ENCODE results near the gene SSR1.
"Not testable (repeated sequence)": the region's sequence is repeated elsewhere in the genome, so short reads cannot be mapped to it uniquely, and the experiment has no call there.

Gene SSR1

GRCh38 chr6:7276199-7276524 lies 36.8 kb downstream of the SSR1 start:
- H3K27me3 ChIP-seq (ENCODE audit: insufficient read depth, insufficient read length), result no peaks in the 10 kb centered on the region
- H3K9me3 ChIP-seq (ENCODE audit: insufficient read depth, low read length), result no peaks in the 10 kb centered on the region
- H3K4me1 ChIP-seq (ENCODE audit: insufficient read depth, insufficient read length), result no peaks in the 10 kb centered on the region
- H3K4me3 ChIP-seq (ENCODE audit: insufficient read length, low read depth), result no peak overlapping the region
- no peak for TF ChIP-seq ZNF274 (IDR thresholded peaks at IDR 0.05; ENCODE audit: low read depth, low read length)
- TF ChIP-seq YY1 (IDR thresholded peaks at IDR 0.05; ENCODE audit: insufficient read depth, insufficient read length), result no peak
- TF ChIP-seq SUZ12 (IDR thresholded peaks at IDR 0.05; ENCODE audit: extremely low read depth, insufficient read depth, insufficient read length), result no peak
- H3K36me3 ChIP-seq (ENCODE audit: insufficient read depth, insufficient read length, low read length), result no peaks in the 10 kb centered on the region
- H3K9ac ChIP-seq (ENCODE audit: insufficient read length, low read depth), result no peak overlapping the region
- DNase-seq (ENCODE audit: low read depth, low spot score), result no peak

DNA sequence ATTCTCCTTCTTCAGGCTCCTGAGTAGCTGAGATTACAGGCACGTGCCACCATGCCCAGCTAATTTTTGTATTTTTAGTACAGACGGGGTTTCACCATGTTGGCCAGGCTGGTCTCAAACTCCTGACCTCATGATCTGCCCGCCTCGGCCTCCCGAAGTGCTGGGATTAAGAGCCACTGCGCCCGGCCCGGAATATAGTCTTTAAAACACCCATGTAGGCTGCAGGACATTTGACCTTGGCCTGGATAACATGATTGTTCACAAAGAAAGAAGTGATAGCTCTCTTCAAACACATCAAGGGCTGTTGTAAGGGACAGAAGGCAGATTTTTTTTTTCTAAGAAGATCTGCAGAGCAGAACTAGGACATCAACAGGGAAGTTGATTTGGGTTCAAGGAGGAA lies 38.5 kb downstream of the SSR1 start:
- DNase-seq (ENCODE audit: low read depth, low spot score); H3K36me3 ChIP-seq (ENCODE audit: insufficient read depth, insufficient read length, low read length); H3K4me1 ChIP-seq (ENCODE audit: insufficient read depth, insufficient read length); H3K4me3 ChIP-seq (ENCODE audit: insufficient read length, low read depth); H3K27me3 ChIP-seq (ENCODE audit: insufficient read depth, insufficient read length); H3K9me3 ChIP-seq (ENCODE audit: insufficient read depth, low read length); H3K9ac ChIP-seq (ENCODE audit: insufficient read length, low read depth): not testable (repeated sequence)

GRCh38 chr6:7273709-7274108 lies 39.3 kb downstream of the SSR1 start:
- peaks cover 2% of the 10 kb centered on the region for H3K4me1 ChIP-seq (ENCODE audit: insufficient read depth, insufficient read length)
- H3K27me3 ChIP-seq (ENCODE audit: insufficient read depth, insufficient read length), result no peaks in the 10 kb centered on the region
- no peak overlapping the region for H3K9ac ChIP-seq (ENCODE audit: insufficient read length, low read depth)
- H3K4me3 ChIP-seq (ENCODE audit: insufficient read length, low read depth), result no peak overlapping the region
- DNase-seq (ENCODE audit: low read depth, low spot score), result no peak
- TF ChIP-seq SUZ12 (IDR thresholded peaks at IDR 0.05; ENCODE audit: extremely low read depth, insufficient read depth, insufficient read length) (no peak), ZNF274 (IDR thresholded peaks at IDR 0.05; ENCODE audit: low read depth, low read length) (no peak), YY1 (IDR thresholded peaks at IDR 0.05; ENCODE audit: insufficient read depth, insufficient read length) (no peak)
- H3K9me3 ChIP-seq (ENCODE audit: insufficient read depth, low read length), result no peaks in the 10 kb centered on the region
- no peaks in the 10 kb centered on the region for H3K36me3 ChIP-seq (ENCODE audit: insufficient read depth, insufficient read length, low read length)

GRCh38 chr6:7271205-7271534 lies 41.8 kb downstream of the SSR1 start:
- no peaks in the 10 kb centered on the region for H3K36me3 ChIP-seq (ENCODE audit: insufficient read depth, insufficient read length, low read length)

DNA sequence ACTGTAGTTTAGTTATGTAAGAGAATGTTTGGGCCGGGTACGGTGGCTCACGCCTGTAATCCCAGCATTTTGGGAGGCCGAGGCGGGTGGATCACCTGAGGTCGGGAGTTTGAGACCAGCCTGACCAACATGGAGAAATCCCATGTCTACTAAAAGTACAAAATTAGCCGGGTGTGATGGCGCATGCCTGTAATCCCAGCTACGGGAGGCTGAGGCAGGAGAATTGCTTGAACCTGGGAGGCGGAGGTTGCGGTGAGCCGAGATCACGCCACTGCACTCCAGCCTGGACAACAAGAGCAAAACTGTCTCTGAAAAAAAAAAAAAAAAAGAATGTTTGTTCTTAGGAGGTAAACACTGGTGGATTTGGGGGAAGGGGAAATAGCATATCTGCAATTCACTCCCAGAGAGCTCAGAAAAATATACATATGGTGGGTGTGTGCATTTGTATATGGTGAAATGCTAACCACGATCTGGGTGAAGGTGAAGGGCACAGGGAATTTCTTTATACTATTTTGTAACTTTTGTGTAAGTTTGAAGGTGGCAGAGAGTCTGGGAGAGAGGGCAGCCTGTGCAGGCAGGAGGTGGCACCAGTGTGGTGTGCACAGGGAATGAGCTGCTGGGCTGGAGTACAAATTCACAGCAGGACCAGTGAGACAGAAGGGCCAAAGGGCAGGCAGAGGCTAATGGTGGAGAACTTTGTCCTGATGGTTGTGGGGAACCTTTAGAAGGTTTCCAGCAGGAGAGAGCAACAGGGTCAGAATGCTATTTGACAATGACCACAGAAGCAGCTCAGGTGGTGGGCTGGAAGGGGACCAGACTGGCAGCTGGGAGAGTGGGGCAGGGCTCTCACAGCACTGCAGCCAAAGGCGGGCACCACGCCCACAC lies 42.4 kb downstream of the SSR1 start:
- no peaks in the 10 kb centered on the region for H3K36me3 ChIP-seq (ENCODE audit: insufficient read depth, insufficient read length, low read length)
- no peak overlapping the region for H3K4me3 ChIP-seq (ENCODE audit: insufficient read length, low read depth)
- peaks cover 4% of the 10 kb centered on the region for H3K4me1 ChIP-seq (ENCODE audit: insufficient read depth, insufficient read length)
- no peaks in the 10 kb centered on the region for H3K9me3 ChIP-seq (ENCODE audit: insufficient read depth, low read length)
- no peak overlapping the region for H3K9ac ChIP-seq (ENCODE audit: insufficient read length, low read depth)
- no peaks in the 10 kb centered on the region for H3K27me3 ChIP-seq (ENCODE audit: insufficient read depth, insufficient read length)
- TF ChIP-seq SUZ12 (IDR thresholded peaks at IDR 0.05; ENCODE audit: extremely low read depth, insufficient read depth, insufficient read length) (no peak), YY1 (IDR thresholded peaks at IDR 0.05; ENCODE audit: insufficient read depth, insufficient read length) (no peak), ZNF274 (IDR thresholded peaks at IDR 0.05; ENCODE audit: low read depth, low read length) (no peak)
- DNase-seq (ENCODE audit: low read depth, low spot score), result no peak

More at GRCh38 chr6:7271205-7271534, 41.8 kb downstream of the SSR1 start:
- H3K27me3 ChIP-seq (ENCODE audit: insufficient read depth, insufficient read length), result no peaks in the 10 kb centered on the region
- TF ChIP-seq ZNF274 (IDR thresholded peaks at IDR 0.05; ENCODE audit: low read depth, low read length) (no peak), SUZ12 (IDR thresholded peaks at IDR 0.05; ENCODE audit: extremely low read depth, insufficient read depth, insufficient read length) (no peak), YY1 (IDR thresholded peaks at IDR 0.05; ENCODE audit: insufficient read depth, insufficient read length) (no peak)
- no peak overlapping the region for H3K9ac ChIP-seq (ENCODE audit: insufficient read length, low read depth)
- peaks cover 4% of the 10 kb centered on the region for H3K4me1 ChIP-seq (ENCODE audit: insufficient read depth, insufficient read length)
- no peak overlapping the region for H3K4me3 ChIP-seq (ENCODE audit: insufficient read length, low read depth)
- DNase-seq (ENCODE audit: low read depth, low spot score), result no peak
- no peaks in the 10 kb centered on the region for H3K9me3 ChIP-seq (ENCODE audit: insufficient read depth, low read length)

- TF ChIP-seq ZNF274 (IDR thresholded peaks at IDR 0.05; ENCODE audit: low read depth, low read length), result no peak
- no peak for TF ChIP-seq SUZ12 (IDR thresholded peaks at IDR 0.05; ENCODE audit: extremely low read depth, insufficient read depth, insufficient read length)
- no peak for TF ChIP-seq YY1 (IDR thresholded peaks at IDR 0.05; ENCODE audit: insufficient read depth, insufficient read length)
- H3K4me3 ChIP-seq (ENCODE audit: insufficient read length, low read depth), result no peak overlapping the region
- no peaks in the 10 kb centered on the region for H3K27me3 ChIP-seq (ENCODE audit: insufficient read depth, insufficient read length)
- no peak overlapping the region for H3K9ac ChIP-seq (ENCODE audit: insufficient read length, low read depth)
- peaks cover 4% of the 10 kb centered on the region for H3K4me1 ChIP-seq (ENCODE audit: insufficient read depth, insufficient read length)
- no peaks in the 10 kb centered on the region for H3K36me3 ChIP-seq (ENCODE audit: insufficient read depth, insufficient read length, low read length)
- no peak for DNase-seq (ENCODE audit: low read depth, low spot score)
- H3K9me3 ChIP-seq (ENCODE audit: insufficient read depth, low read length), result no peaks in the 10 kb centered on the region
Observed at GRCh38 chr6:7269816-7270215, 43.2 kb downstream of the SSR1 start.

- Histone ChIP-seq H3K27me3 (ENCODE audit: insufficient read depth, insufficient read length) (no peaks in the 10 kb centered on the region), H3K4me3 (ENCODE audit: insufficient read length, low read depth) (no peak overlapping the region), H3K4me1 (ENCODE audit: insufficient read depth, insufficient read length) (peaks cover 4% of the 10 kb centered on the region), H3K36me3 (ENCODE audit: insufficient read depth, insufficient read length, low read length) (no peaks in the 10 kb centered on the region), H3K9me3 (ENCODE audit: insufficient read depth, low read length) (no peaks in the 10 kb centered on the region), H3K9ac (ENCODE audit: insufficient read length, low read depth) (no peak overlapping the region)
- TF ChIP-seq YY1 (IDR thresholded peaks at IDR 0.05; ENCODE audit: insufficient read depth, insufficient read length) (no peak), ZNF274 (IDR thresholded peaks at IDR 0.05; ENCODE audit: low read depth, low read length) (no peak), SUZ12 (IDR thresholded peaks at IDR 0.05; ENCODE audit: extremely low read depth, insufficient read depth, insufficient read length) (no peak)
- no peak for DNase-seq (ENCODE audit: low read depth, low spot score)
Observed at GRCh38 chr6:7268816-7269555, 44.0 kb downstream of the SSR1 start.
